OCI-LY1 (cell line): ENCODE results near the gene CEP135.

Source experiments
- H2AFZ ChIP-seq: fragments of 200-600 bp; sonication (generic), shearing (Covaris generic); 2 replicates; pipeline ENCODE4 v1.6.0; 2014; ENCODE audit warnings: antibody characterized with exemption, mild to moderate bottlenecking, low read length
- H3F3A ChIP-seq: fragments of 200-600 bp; sonication (generic), shearing (Covaris generic); 2 replicates; pipeline ENCODE4 v1.6.0; 2014; ENCODE audit warnings: mild to moderate bottlenecking, antibody characterized with exemption, low read length, moderate library complexity; ENCODE audit not compliant: insufficient read depth
- H3K27ac ChIP-seq: fragments of 200-600 bp; sonication (generic); 2 replicates; pipeline ENCODE4 v1.5.1; 2014; ENCODE audit warnings: low read length, mixed run types, mild to moderate bottlenecking, low read depth; ENCODE audit not compliant: poor library complexity, severe bottlenecking
- H3K27me3 ChIP-seq: fragments of 200-600 bp; sonication (generic); 2 replicates; pipeline ENCODE4 v1.6.0; 2014; ENCODE audit warnings: antibody characterized with exemption, mild to moderate bottlenecking, low read length, moderate library complexity; ENCODE audit not compliant: insufficient read depth
- H3K36me3 ChIP-seq: fragments of 200-600 bp; sonication (generic); 2 replicates; pipeline ENCODE4 v1.6.1; 2014; ENCODE audit warnings: mild to moderate bottlenecking, antibody characterized with exemption, low read length, moderate library complexity, mixed read lengths; ENCODE audit not compliant: insufficient read depth
- H3K4me1 ChIP-seq: fragments of 200-600 bp; sonication (generic); 2 replicates; pipeline ENCODE4 v1.5.1; 2014; ENCODE audit warnings: mild to moderate bottlenecking, low read length, moderate library complexity; ENCODE audit not compliant: insufficient read depth, severe bottlenecking
- H3K4me2 ChIP-seq: fragments of 200-600 bp; sonication (generic), shearing (Covaris generic); 2 replicates; pipeline ENCODE4 v1.6.1; 2014; ENCODE audit warnings: low read length
- H3K4me3 ChIP-seq: fragments of 200-600 bp; sonication (generic); 2 replicates; pipeline ENCODE4 v1.5.1; 2014; ENCODE audit warnings: low read length, low read depth, mild to moderate bottlenecking, mixed read lengths; ENCODE audit not compliant: poor library complexity, severe bottlenecking
- H3K79me2 ChIP-seq: fragments of 200-600 bp; shearing (Covaris generic); 2 replicates; pipeline ENCODE4 v1.6.1; 2016; ENCODE audit warnings: mixed run types, low read length, mixed read lengths; ENCODE audit not compliant: insufficient read depth
- H3K9ac ChIP-seq: fragments of 200-600 bp; sonication (generic), shearing (Covaris generic); 2 replicates; pipeline ENCODE4 v1.6.1; 2014; ENCODE audit warnings: mild to moderate bottlenecking, low read length, mixed read lengths
- H3K9me2 ChIP-seq: fragments of 200-600 bp; sonication (generic), shearing (Covaris generic); 2 replicates; pipeline ENCODE4 v1.6.1; 2014; ENCODE audit warnings: low read depth, mild to moderate bottlenecking, low read length, mixed read lengths
- H3K9me3 ChIP-seq: fragments of 200-600 bp; shearing (Covaris generic); 2 replicates; pipeline ENCODE4 v1.6.1; 2014; ENCODE audit warnings: low read length, mixed read lengths
- H4K20me1 ChIP-seq: fragments of 200-600 bp; sonication (generic), shearing (Covaris generic); 2 replicates; pipeline ENCODE4 v1.6.0; 2016; ENCODE audit warnings: mild to moderate bottlenecking, low read length; ENCODE audit not compliant: insufficient read depth
- CTCF ChIP-seq: fragments of 200-600 bp; sonication (generic), shearing (Covaris generic); IDR thresholded peaks from 2 replicates; pipeline ENCODE4 v1.5.1; 2017; ENCODE audit warnings: mild to moderate bottlenecking, antibody characterized with exemption, low read length, moderate library complexity, mixed read lengths
- EZH2 ChIP-seq: fragments of 200-600 bp; sonication (generic), shearing (Covaris generic); IDR thresholded peaks from 2 replicates; pipeline ENCODE4 v1.8.0; 2017; ENCODE audit warnings: borderline replicate concordance, mixed run types, mild to moderate bottlenecking, antibody characterized with exemption, low read length, moderate library complexity, mixed read lengths

The CEP135 gene

GRCh38 chr4:56052966-56053365 lies 104.2 kb downstream of the CEP135 start:
- Histone ChIP-seq H3K27ac (no peak overlapping the region), H3K4me3 (no peak overlapping the region), H3F3A (no peaks in the 10 kb centered on the region), H3K4me2 (no peak overlapping the region), H2AFZ (no peak overlapping the region), H3K9me2 (no peaks in the 10 kb centered on the region), H3K9ac (no peak overlapping the region), H4K20me1 (no peaks in the 10 kb centered on the region), H3K27me3 (peaks cover 4% of the 10 kb centered on the region; the same call in 1 of the 2 replicates), H3K4me1 (peaks cover 16% of the 10 kb centered on the region), H3K9me3 (no peaks in the 10 kb centered on the region), H3K36me3 (no peaks in the 10 kb centered on the region), H3K79me2 (no peaks in the 10 kb centered on the region)
- TF ChIP-seq EZH2 (no peak), CTCF (no peak)

GRCh38 chr4:56055027-56055977 lies 106.6 kb downstream of the CEP135 start:
- Histone ChIP-seq H3K27ac (no peak overlapping the region), H3K79me2 (no peaks in the 10 kb centered on the region), H3K27me3 (peaks cover 4% of the 10 kb centered on the region; the same call in 1 of the 2 replicates), H3K9me3 (no peaks in the 10 kb centered on the region), H3K4me2 (no peak overlapping the region), H2AFZ (no peak overlapping the region), H3K4me3 (no peak overlapping the region), H3K9ac (no peak overlapping the region), H3K4me1 (no peaks in the 10 kb centered on the region), H4K20me1 (no peaks in the 10 kb centered on the region), H3K9me2 (no peaks in the 10 kb centered on the region), H3F3A (no peaks in the 10 kb centered on the region), H3K36me3 (no peaks in the 10 kb centered on the region)
- TF ChIP-seq EZH2 (no peak), CTCF (no peak)

- H3K4me3 ChIP-seq: no peak overlapping the region
- no peaks in the 10 kb centered on the region for H4K20me1 ChIP-seq
- H3K79me2 ChIP-seq: no peaks in the 10 kb centered on the region
- H3K9me2 ChIP-seq: no peaks in the 10 kb centered on the region
- H3K9me3 ChIP-seq: no peaks in the 10 kb centered on the region
- TF ChIP-seq EZH2 (no peak), CTCF (no peak)
- H3K4me1 ChIP-seq: no peaks in the 10 kb centered on the region
- H3K36me3 ChIP-seq: no peaks in the 10 kb centered on the region
- no peaks in the 10 kb centered on the region for H3F3A ChIP-seq
- no peak overlapping the region for H3K4me2 ChIP-seq
- H3K9ac ChIP-seq: no peak overlapping the region
- H3K27me3 ChIP-seq: peaks cover 4% of the 10 kb centered on the region; the same call in 1 of the 2 replicates
- no peak overlapping the region for H2AFZ ChIP-seq
- H3K27ac ChIP-seq: no peak overlapping the region
Measured at GRCh38 chr4:56055991-56056390, 107.2 kb downstream of the CEP135 start.
